K562 (cell line): ENCODE results near the gene SLC28A1.

Experiments
- CBX2 ChIP-seq: fragments of 200-600 bp; sonication (generic); IDR thresholded peaks from one replicate; pipeline ENCODE4 v1.6.1; 2012; ENCODE audit warnings: mild to moderate bottlenecking, low read length, inconsistent platforms; ENCODE audit not compliant: insufficient read depth, poor library complexity, severe bottlenecking
- JUN ChIP-seq, 2 experiments: sonication (generic) in 1 of 2; formaldehyde crosslinking in 1 of 2; IDR thresholded peaks; 2 replicates each; pipeline versions ENCODE4 v1.6.1 to v1.8.0; 2012 to 2022; ENCODE audit warnings: borderline replicate concordance in 2 of 2, mild to moderate bottlenecking in 2 of 2, improper control_type of control experiment in 1 of 2, low read depth in 1 of 2, low read length in 1 of 2, missing genetic modification reagents in 1 of 2
- MAZ ChIP-seq, 2 experiments: fragments of 450-650 bp in 1 of 2; sonication (generic) in 1 of 2; formaldehyde crosslinking; IDR thresholded peaks in 1 of 2; conservative IDR thresholded peaks in 1 of 2; 2 replicates each; pipeline versions ENCODE4 v1.4.0 to v1.5.0; 2020; ENCODE audit warnings: mild to moderate bottlenecking in 1 of 2, missing genetic modification reagents in 1 of 2
- MXI1 ChIP-seq: IDR thresholded peaks from 2 replicates; pipeline ENCODE4 v1.6.1; 2011; ENCODE audit warnings: low read depth, mild to moderate bottlenecking, improper control_type of control experiment, low read length
- NFATC3 ChIP-seq: fragments of 450-650 bp; IDR thresholded peaks from 2 replicates; pipeline ENCODE4 v1.6.1; 2017; ENCODE audit warnings: mild to moderate bottlenecking
- PCBP1 ChIP-seq: fragments of 200-400 bp; formaldehyde crosslinking; IDR thresholded peaks from 2 replicates; pipeline ENCODE4 v1.6.1; 2018; ENCODE audit warnings: mild to moderate bottlenecking, low read depth, low read length; ENCODE audit not compliant: poor library complexity, severe bottlenecking
- POLR2A ChIP-seq: fragments of 450-650 bp; conservative IDR thresholded peaks from 2 replicates; pipeline ENCODE4 v1.6.1; 2016
- RFX5 ChIP-seq: IDR thresholded peaks from 2 replicates; pipeline ENCODE4 v1.6.1; 2011; ENCODE audit warnings: low read depth, mild to moderate bottlenecking, improper control_type of control experiment, low read length
- RNF2 ChIP-seq: sonication (generic); IDR thresholded peaks from 2 replicates; pipeline ENCODE4 v1.6.1; 2016
- ZNF699 ChIP-seq: fragments of 250-450 bp; sonication (Bioruptor Pico); IDR thresholded peaks from 2 replicates; pipeline ENCODE4 v1.8.0; 2021; ENCODE audit warnings: mild to moderate bottlenecking, moderate library complexity; ENCODE audit not compliant: insufficient replicate concordance
- ZNF830 ChIP-seq: fragments of 250-450 bp; sonication (Bioruptor Pico); IDR thresholded peaks from 2 replicates; pipeline ENCODE4 v1.5.0; 2021; ENCODE audit warnings: mild to moderate bottlenecking
- TF ChIP-seq, protein P1 (sequence below), 3 experiments: IDR thresholded peaks in 2 of 3; conservative IDR thresholded peaks in 1 of 3; 2 replicates each; pipeline ENCODE4 v1.5.1; 2011 to 2012; ENCODE audit warnings: low read length in 3 of 3, mild to moderate bottlenecking in 3 of 3, control low read depth in 2 of 3, improper control_type of control experiment in 1 of 3, inconsistent platforms in 1 of 3, low read depth in 1 of 3, mixed read lengths in 1 of 3, moderate library complexity in 1 of 3; ENCODE audit not compliant: insufficient read depth in 2 of 3
- TF ChIP-seq, protein P2 (sequence below): sonication (generic); formaldehyde crosslinking; IDR thresholded peaks from 2 replicates; pipeline ENCODE4 v1.4.0; 2020; ENCODE audit warnings: mild to moderate bottlenecking, missing genetic modification reagents

DNA sequence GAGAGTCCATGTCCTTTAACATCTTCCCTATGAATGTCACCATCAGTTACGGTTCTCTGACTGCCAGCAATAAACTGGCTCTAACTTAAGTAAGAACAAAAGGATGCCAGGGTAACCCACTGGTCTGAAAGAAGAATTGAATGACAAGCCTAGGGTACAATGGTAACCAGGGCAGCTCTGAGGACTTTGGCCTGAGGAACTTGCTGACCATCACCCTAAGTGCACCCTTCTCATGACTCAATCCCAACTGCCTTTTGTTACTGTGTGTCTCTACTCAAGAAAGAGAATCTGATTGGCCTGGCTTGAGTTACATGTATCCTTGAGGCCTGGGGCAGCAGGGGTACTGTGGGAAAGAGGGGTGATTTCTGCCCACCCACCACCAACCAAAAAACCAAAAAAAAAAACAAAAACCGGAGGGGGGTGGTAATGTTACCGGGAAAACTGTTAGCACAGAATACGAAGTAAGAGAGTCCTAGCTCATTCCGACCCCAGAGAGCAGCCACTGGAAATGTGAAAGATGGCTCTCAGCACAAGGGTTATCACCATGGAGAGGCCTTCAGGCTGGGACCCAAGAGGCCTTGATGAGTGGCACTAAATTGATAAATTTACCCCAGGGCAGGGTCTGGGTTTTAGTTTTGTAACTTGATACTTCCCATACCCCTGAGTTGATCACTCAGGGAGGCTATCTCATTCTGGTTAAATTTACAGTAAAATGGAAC is 9.3 kb upstream of the SLC28A1 start:
- TF ChIP-seq, protein P1, sequence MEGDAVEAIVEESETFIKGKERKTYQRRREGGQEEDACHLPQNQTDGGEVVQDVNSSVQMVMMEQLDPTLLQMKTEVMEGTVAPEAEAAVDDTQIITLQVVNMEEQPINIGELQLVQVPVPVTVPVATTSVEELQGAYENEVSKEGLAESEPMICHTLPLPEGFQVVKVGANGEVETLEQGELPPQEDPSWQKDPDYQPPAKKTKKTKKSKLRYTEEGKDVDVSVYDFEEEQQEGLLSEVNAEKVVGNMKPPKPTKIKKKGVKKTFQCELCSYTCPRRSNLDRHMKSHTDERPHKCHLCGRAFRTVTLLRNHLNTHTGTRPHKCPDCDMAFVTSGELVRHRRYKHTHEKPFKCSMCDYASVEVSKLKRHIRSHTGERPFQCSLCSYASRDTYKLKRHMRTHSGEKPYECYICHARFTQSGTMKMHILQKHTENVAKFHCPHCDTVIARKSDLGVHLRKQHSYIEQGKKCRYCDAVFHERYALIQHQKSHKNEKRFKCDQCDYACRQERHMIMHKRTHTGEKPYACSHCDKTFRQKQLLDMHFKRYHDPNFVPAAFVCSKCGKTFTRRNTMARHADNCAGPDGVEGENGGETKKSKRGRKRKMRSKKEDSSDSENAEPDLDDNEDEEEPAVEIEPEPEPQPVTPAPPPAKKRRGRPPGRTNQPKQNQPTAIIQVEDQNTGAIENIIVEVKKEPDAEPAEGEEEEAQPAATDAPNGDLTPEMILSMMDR (IDR thresholded peaks at IDR 0.05 in 2 of 3, conservative IDR thresholded peaks at IDR 0.05 in 1 of 3; ENCODE audit: insufficient read depth in 2 of 3, low read depth in 1 of 3, low read length in 3 of 3): no peak
- no peak for TF ChIP-seq CBX2
- TF ChIP-seq RNF2: no peak
- no peak for TF ChIP-seq MAZ (CRISPR knock-in tag; conservative IDR thresholded peaks at IDR 0.05 in 1 of 2, IDR thresholded peaks at IDR 0.05 in 1 of 2)
- no peak for TF ChIP-seq PCBP1
- TF ChIP-seq ZNF830 (CRISPR knock-in tag): no peak
- TF ChIP-seq, protein P2, sequence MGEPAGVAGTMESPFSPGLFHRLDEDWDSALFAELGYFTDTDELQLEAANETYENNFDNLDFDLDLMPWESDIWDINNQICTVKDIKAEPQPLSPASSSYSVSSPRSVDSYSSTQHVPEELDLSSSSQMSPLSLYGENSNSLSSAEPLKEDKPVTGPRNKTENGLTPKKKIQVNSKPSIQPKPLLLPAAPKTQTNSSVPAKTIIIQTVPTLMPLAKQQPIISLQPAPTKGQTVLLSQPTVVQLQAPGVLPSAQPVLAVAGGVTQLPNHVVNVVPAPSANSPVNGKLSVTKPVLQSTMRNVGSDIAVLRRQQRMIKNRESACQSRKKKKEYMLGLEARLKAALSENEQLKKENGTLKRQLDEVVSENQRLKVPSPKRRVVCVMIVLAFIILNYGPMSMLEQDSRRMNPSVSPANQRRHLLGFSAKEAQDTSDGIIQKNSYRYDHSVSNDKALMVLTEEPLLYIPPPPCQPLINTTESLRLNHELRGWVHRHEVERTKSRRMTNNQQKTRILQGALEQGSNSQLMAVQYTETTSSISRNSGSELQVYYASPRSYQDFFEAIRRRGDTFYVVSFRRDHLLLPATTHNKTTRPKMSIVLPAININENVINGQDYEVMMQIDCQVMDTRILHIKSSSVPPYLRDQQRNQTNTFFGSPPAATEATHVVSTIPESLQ: no peak
- no peak for TF ChIP-seq MXI1
- TF ChIP-seq POLR2A: no peak
- TF ChIP-seq JUN (IDR thresholded peaks at IDR 0.05; ENCODE audit: borderline replicate concordance, low read depth, low read length): no peak
- no peak for TF ChIP-seq JUN (CRISPR knock-in tag; IDR thresholded peaks at IDR 0.05; ENCODE audit: borderline replicate concordance)
- TF ChIP-seq RFX5: no peak
- TF ChIP-seq NFATC3: no peak
- no peak for TF ChIP-seq ZNF699
